Measurements from ENCODE around the gene MINDY2.
"Not testable (repeated sequence)": the region's sequence is repeated elsewhere in the genome, so short reads cannot be mapped to it uniquely, and the experiment has no call there.

Gene MINDY2

DNA sequence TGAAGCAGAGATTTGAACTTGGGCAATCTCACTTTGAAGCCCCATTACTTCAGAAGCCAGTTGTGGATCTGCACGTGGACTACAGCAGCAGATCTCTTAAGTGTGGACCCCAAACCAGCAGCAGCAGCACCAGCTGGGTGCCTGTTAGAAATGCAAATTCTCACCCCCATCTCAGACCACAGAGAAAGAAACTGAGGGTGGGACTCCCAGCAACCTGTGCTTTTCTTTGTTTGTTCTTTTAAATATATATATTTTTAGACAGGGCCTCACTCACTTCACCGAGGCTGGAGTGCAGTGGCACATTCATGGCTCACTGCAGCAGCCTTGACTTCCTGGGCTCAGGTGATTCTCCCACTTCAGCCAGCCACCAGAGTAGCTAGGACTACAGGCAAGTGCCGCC, 109.2 kb downstream of the MINDY2 start:
- DNase-seq (ENCODE audit: low read depth in 2 of 2): no peak

- no peak for DNase-seq (ENCODE audit: low read depth in 2 of 2)
Observed at GRCh38 chr15:58882243-58882642, 111.1 kb downstream of the MINDY2 start.

DNA sequence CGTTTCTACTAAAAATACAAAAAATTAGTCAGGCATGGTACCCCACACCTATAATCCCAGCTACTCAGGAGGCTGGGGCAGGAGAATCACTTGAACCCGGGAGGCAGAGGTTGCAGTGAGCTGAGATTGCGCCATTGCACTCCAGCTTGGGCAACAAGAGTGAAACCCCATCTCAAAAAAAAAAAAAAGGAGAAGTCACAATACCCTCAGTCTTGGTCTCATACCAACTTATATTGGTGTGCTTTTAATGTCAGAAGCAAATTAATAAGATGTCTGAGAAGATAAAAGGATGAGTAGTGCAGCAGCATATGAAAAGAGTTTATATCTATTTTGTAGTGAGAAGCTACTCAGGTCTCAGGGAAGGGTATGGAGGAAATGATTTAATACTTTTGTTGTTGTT, 112.8 kb downstream of the MINDY2 start:
- not testable (repeated sequence) for DNase-seq (ENCODE audit: low read depth in 2 of 2)

GRCh38 chr15:58886921-58887320, 115.8 kb downstream of the MINDY2 start:
- no peak for DNase-seq (ENCODE audit: low read depth in 2 of 2)

DNA sequence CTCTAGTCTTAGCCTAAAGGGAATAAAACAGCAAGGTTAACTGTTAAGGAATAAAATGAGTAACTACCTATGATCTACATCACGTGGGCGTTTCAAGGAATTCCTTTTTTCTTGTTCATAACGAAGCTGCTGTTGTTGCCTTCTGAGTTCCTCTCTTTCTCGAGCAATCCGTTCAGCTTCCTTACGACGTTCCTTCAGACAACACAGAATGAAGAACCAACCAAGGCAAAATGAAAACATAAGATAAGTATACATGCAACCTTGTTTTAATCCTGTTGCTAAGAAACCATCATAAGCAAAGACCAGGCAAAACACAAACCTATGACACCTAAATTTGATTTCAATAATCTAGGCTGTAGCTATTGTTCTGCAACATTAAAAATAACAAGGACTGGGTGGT, 118.3 kb downstream of the MINDY2 start:
- DNase-seq (ENCODE audit: low read depth in 2 of 2): no peak

GRCh38 chr15:58898150-58898680, 127.1 kb downstream of the MINDY2 start:
- no peak for DNase-seq (ENCODE audit: low read depth in 2 of 2)

DNA sequence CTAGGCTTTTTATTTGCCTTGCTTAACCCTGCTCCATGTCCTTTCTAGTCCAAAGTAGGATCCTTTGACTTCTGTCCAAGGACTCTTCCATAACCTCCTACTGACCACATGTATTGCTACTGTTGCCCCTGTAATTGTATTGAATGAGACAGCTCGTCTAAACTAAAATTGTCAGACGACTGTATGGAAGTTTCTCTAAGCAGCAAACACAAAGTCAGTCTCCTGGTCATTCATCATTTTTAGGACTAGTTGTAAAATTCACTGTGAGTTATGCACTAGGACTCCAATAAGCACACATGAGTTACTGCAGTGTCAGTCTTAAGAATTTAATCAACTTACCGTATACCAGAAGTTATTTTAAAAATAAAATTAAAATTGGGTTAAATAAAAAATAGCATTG, 129.5 kb downstream of the MINDY2 start:
- DNase-seq (ENCODE audit: low read depth in 2 of 2): no peak

- no peak for DNase-seq (ENCODE audit: low read depth in 2 of 2)
Observed at GRCh38 chr15:58908550-58909309, 137.6 kb downstream of the MINDY2 start.

DNA sequence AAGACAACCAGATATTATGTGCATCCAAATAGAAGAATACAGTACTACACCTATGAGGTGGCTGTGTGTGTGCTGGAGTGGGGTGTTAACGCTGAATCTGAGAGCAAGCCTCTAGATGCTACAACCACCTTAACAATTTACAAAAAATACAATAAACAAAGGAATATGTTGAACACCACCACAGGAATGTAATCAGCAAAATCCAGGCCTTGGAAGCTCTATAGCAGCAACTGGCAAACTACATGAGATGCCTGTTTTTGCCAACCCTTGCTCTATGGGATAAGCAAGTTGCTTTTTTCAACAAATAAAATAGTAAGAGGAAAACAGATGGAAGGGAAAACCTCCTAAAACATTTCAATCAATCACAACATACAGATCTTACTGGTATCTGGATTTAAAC, 138.5 kb downstream of the MINDY2 start:
- DNase-seq (ENCODE audit: low read depth in 2 of 2): no peak

- DNase-seq (ENCODE audit: low read depth in 2 of 2): no peak
Observed at GRCh38 chr15:58910456-58910855, 139.4 kb downstream of the MINDY2 start.

Data from stimulated activated CD4-positive, alpha-beta T cell treated with anti-CD3 and anti-CD28 coated beads, Interleukin-15, amount 100 ng/mL, for 48 hours (primary cell).